CD4-positive, alpha-beta T cell (primary cell): Measurements from ENCODE around the gene CAPRIN1. TPM values are rescaled to one million over a fixed set of nuclear protein-coding genes. Genes with fewer than 3 reads are reported as not detected.

Experiments
- ATAC-seq: fragments of 200-7000 bp; cut with Tn5 transposase; one replicate; pipeline ENCODE4 v1.10.0; 2022; ENCODE audit warnings: mild to moderate bottlenecking; ENCODE audit not compliant: poor library complexity
- CTCF ChIA-PET: fragments of 350-600 bp; sonication (Branson Sonifier 250); formaldehyde crosslinking; loops from one replicate; lab custom pipeline; 2021; ENCODE audit warnings: antibody characterized with exemption, inconsistent platforms; lab: Charles Lee
- POLR2A ChIA-PET: fragments of 350-600 bp; sonication (Branson Sonifier 250); formaldehyde crosslinking; loops from one replicate; lab custom pipeline; 2021; ENCODE audit warnings: antibody characterized with exemption, inconsistent platforms; lab: Charles Lee
- DNase-seq, 14 experiments: peaks; one replicate each; pipeline ENCODE4 v3.0.0-alpha.2; 2013 to 2020; ENCODE audit warnings: mixed read lengths in 2 of 14
- H3K27ac ChIP-seq, 2 donors: one replicate each; pipeline versions ENCODE4 v1.5.1 to v1.7.0; 2013; ENCODE audit warnings: low read length in 2 of 2, low read depth in 1 of 2, mild to moderate bottlenecking in 1 of 2
- H3K27me3 ChIP-seq, 2 experiments: 1 replicate in 1 of 2; 2 replicates in 1 of 2; pipeline versions ENCODE4 v1.6.1 to v1.7.0; 2013; ENCODE audit warnings: low read length in 2 of 2, control low read depth in 1 of 2, mild to moderate bottlenecking in 1 of 2, moderate library complexity in 1 of 2; ENCODE audit not compliant: insufficient read depth in 2 of 2, control insufficient read depth in 1 of 2
- H3K36me3 ChIP-seq: one replicate; pipeline ENCODE4 v1.6.1; 2013; ENCODE audit warnings: low read length, control low read depth; ENCODE audit not compliant: insufficient read depth
- H3K4me1 ChIP-seq: one replicate; pipeline ENCODE4 v1.6.1; 2013; ENCODE audit warnings: low read length, control low read depth; ENCODE audit not compliant: insufficient read depth
- H3K4me3 ChIP-seq: one replicate; pipeline ENCODE4 v1.5.1; 2013; ENCODE audit warnings: mild to moderate bottlenecking, low read length, moderate library complexity
- H3K9me3 ChIP-seq, 2 experiments: 1 replicate in 1 of 2; 2 replicates in 1 of 2; pipeline versions ENCODE4 v1.6.1 to v1.7.0; 2013; ENCODE audit warnings: low read length in 2 of 2, mild to moderate bottlenecking in 2 of 2, control low read depth in 1 of 2, moderate library complexity in 1 of 2; ENCODE audit not compliant: control insufficient read depth in 1 of 2, insufficient read depth in 1 of 2
- H3K27ac Mint-ChIP-seq: one replicate; pipeline ENCODE4 v1.8.0; 2020; ENCODE audit warnings: mixed read lengths
- H3K27me3 Mint-ChIP-seq: one replicate; pipeline ENCODE4 v1.8.0; 2021; ENCODE audit warnings: mixed read lengths
- H3K36me3 Mint-ChIP-seq: one replicate; pipeline ENCODE4 v1.8.0; 2021; ENCODE audit warnings: low read depth, mixed read lengths
- H3K4me1 Mint-ChIP-seq: one replicate; pipeline ENCODE4 v1.8.0; 2021; ENCODE audit warnings: low read depth, mixed read lengths
- H3K4me3 Mint-ChIP-seq: one replicate; pipeline ENCODE4 v1.8.0; 2020; ENCODE audit warnings: mild to moderate bottlenecking, mixed read lengths
- H3K9me3 Mint-ChIP-seq: one replicate; pipeline ENCODE4 v1.8.0; 2020; ENCODE audit warnings: mixed read lengths
- CTCF ChIP-seq: fragments of 200-600 bp; IDR thresholded peaks from one replicate; pipeline ENCODE4 v1.8.0; 2022; ENCODE audit warnings: antibody characterized with exemption, mild to moderate bottlenecking
- intact Hi-C, 2 experiments: fragments of 100-400 bp; cut with DNase I in 1 of 2; cut with micrococcal nuclease in 1 of 2; formaldehyde crosslinking; loops; one replicate each; pipeline versions ENCODE4 v1.15.1 to v1.9.0; 2023 to 2025; cut with DNase I, micrococcal nuclease
- total RNA-seq, 174 experiments: library from RNA in 2 of 174; stranded (reverse) in 2 of 174; gene quantifications; one replicate each; pipeline ENCODE4 v1.2.3 and lab custom pipeline; 2021 to 2026

The CAPRIN1 gene
- total RNA-seq, 2 experiments from 2014 or later: 107 TPM

- Mint-ChIP-seq H3K36me3 (peaks cover 55% of the 10 kb centered on the region), H3K27ac (peak overlapping the region; percentile 100), H3K4me1 (peaks cover 56% of the 10 kb centered on the region), H3K4me3 (peak overlapping the region; percentile 73), H3K9me3 (no peaks in the 10 kb centered on the region), H3K27me3 (no peaks in the 10 kb centered on the region)
- CTCF ChIA-PET: interaction anchor here (1.1 kb wide), 1 partner anchor 20 kb away, joined by 5 read pairs; no protein-coding TSS in a partner anchor
- Histone ChIP-seq H3K4me1 (peaks cover 40% of the 10 kb centered on the region), H3K4me3 (no peak overlapping the region), H3K9me3 (no peaks in the 10 kb centered on the region), H3K27me3 (no peaks in the 10 kb centered on the region), H3K27ac (no peak overlapping the region), H3K36me3 (peaks cover 8% of the 10 kb centered on the region)
- no peak for ATAC-seq
- DNase-seq: no peak
- TF ChIP-seq CTCF: no peak
- intact Hi-C loops: no loop called here
- POLR2A ChIA-PET: no interaction called here
Observed at GRCh38 chr11:34055218-34056000, 3.9 kb downstream of the CAPRIN1 start.

- no peak overlapping the region for H3K27ac ChIP-seq
- ChIA-PET CTCF (interaction anchor here (1.1 kb wide), 1 partner anchor 19 kb away, joined by 5 read pairs; no protein-coding TSS in a partner anchor), POLR2A (interaction anchor here (0.9 to 2.1 kb wide), 2 partner anchors 9 to 49 kb away, joined by 4 to 6 read pairs; partner anchors contain the start of gene NAT10)
- Mint-ChIP-seq H3K9me3 (no peaks in the 10 kb centered on the region), H3K27ac (peak overlapping the region; percentile 0), H3K4me3 (no peak overlapping the region), H3K27me3 (no peaks in the 10 kb centered on the region), H3K4me1 (peaks cover 59% of the 10 kb centered on the region), H3K36me3 (peaks cover 62% of the 10 kb centered on the region)
- H3K36me3 ChIP-seq: peaks cover 12% of the 10 kb centered on the region
- H3K4me3 ChIP-seq: no peak overlapping the region
- no peaks in the 10 kb centered on the region for H3K9me3 ChIP-seq
- H3K27me3 ChIP-seq: no peaks in the 10 kb centered on the region
- TF ChIP-seq CTCF: no peak
- intact Hi-C loops: no loop called here
- ATAC-seq: no peak
- H3K4me1 ChIP-seq: peaks cover 38% of the 10 kb centered on the region
- DNase-seq: no peak
Observed at GRCh38 chr11:34056672-34057071, 5.1 kb downstream of the CAPRIN1 start.

DNA sequence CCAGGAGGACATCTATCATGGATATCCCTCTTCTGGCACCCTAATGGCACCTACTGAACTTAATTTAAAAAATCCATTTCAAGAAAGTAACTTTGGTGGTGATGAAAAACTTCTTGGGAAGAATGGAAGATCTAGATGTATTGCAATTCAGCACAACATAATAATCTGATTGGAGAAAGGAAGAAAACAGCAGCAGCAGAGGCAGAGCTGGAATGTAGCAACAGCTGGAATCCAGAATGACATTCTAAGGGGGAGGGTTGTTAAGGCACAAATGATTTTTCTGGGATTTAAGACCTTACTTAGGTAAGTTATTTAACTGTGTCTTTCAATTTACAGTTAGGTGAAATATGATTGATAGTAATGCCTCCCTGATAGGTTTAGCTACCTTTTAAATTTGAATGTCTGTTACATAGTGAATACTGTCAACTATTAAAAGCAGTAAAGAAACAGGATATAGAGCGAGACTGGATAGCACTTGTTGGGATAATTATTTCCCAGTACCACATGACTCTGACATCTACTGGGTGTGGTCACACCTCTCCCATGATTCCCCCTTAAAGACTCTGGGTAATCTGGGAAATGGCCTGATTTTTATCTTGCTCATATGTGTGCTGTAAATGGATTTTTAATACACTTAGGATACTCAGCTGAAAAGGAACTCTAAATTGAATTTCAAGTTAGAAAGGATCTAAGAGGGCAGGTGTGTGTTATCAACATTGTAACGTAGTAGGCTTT is 11.7 kb downstream of the CAPRIN1 start:
- ChIA-PET CTCF (interaction anchor here (0.7 to 1.4 kb wide), 5 partner anchors 9 to 290 kb away, joined by 3 to 4 read pairs (median 3); no protein-coding TSS in a partner anchor), POLR2A (interaction anchor here (1.0 to 1.9 kb wide), 3 partner anchors 10 to 42 kb away, joined by 4 to 13 read pairs (median 5); partner anchors contain the start of genes CAPRIN1 and NAT10)
- Mint-ChIP-seq H3K27me3 (no peaks in the 10 kb centered on the region), H3K4me3 (peak overlapping the region; percentile 3), H3K4me1 (peaks cover 72% of the 10 kb centered on the region), H3K36me3 (peaks cover 77% of the 10 kb centered on the region), H3K9me3 (no peaks in the 10 kb centered on the region), H3K27ac (peak overlapping the region; percentile 66)
- H3K4me1 ChIP-seq: peaks cover 45% of the 10 kb centered on the region
- no peaks in the 10 kb centered on the region for H3K9me3 ChIP-seq
- ATAC-seq (no peak), DNase-seq (no peak)
- no peaks in the 10 kb centered on the region for H3K27me3 ChIP-seq
- H3K36me3 ChIP-seq: peaks cover 36% of the 10 kb centered on the region
- H3K27ac ChIP-seq: no peak overlapping the region
- no peak overlapping the region for H3K4me3 ChIP-seq
- TF ChIP-seq CTCF: no peak
- intact Hi-C loops: no loop called here
